Activated CD8-positive, alpha-beta memory T cell treated with anti-CD3 and anti-CD28 coated beads, Interleukin-2, amount 50 U/mL, for 1 hour (primary cell): ENCODE measurements around the gene PTS.
"Not testable (repeated sequence)": the region's sequence is repeated elsewhere in the genome, so short reads cannot be mapped to it uniquely, and the experiment has no call there.

Source experiments
- DNase-seq: peaks from one replicate; pipeline ENCODE4 v3.0.0-alpha.2; 2020; ENCODE audit errors: extremely low read depth

PTS gene

DNA sequence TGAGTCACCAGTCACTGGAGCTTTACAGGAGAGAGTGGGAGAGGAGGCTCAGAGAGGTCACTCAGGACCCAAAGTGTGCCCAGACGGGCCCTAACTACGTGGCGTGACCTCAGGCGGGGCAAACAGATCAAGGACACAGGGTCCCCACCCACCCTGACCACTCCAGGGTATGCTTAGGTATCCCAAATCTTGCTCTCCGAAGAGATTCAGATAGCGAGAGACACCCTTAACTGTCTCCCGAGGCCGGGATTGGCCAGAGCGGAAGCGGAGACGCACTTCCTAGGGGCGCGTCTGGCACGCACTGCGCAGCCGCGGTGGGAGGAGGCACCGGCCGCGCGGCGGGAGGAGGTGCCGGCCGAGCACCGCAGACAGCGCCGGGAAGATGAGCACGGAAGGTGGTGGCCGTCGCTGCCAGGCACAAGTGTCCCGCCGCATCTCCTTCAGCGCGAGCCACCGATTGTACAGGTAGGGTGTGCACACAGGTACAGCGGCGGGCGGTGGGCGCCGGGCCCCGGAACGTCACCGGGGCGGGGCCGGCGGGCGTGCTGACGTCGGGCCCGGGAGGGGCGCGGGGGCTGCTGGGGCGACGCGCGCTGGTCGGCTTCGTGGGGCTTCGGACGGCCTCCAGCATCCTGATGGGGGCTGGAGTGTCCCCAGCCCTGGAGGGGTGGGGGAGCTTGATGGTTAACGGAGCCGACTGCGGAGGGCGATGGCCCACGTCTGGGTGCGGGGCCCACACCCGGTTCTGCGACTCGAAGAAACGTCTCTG is at the start of gene PTS:
Gene PTS, plus strand, starts transcription at position 367 of the 769 bp plus-strand sequence. Its CDS starts 16 bp downstream, at position 383.
- DNase-seq, result peak; percentile 53

DNA sequence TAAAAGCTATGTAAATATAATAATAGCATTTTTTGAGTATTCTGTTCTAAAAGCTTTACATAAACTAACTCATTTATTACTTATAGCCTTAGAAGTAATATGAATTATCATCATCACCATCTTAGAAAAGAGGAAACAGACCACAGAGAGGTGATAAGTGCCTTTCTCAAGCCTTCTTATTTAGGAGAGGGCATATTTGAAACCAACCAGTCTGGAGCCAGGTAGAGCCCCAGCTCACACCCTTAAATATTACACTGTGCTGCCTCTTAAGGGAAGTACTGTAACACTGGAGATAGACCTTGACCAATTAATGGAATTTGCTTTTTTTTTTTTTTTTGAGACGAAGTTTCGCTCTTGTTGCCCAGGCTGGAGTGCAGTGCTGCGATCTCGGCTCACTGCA is 48.6 kb upstream of the PTS start:
- no peak for DNase-seq

DNA sequence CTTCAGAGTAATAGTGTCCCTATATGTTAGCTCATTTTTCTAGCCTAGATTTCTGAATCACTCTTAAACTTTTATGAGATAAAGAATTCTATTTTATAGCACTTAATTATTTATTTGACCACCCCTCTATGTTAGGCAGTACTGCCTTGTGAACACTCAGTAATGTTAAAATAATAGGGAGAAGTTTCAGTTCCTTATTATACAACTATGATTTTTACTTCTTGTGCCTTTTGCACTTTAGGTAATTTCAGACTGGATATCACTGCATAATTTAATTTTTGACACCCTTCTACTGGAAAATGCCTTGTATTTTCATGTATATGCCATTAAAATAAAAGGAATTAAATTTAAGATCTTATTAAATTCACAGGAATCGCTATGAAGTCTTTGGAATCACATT is 47.8 kb upstream of the PTS start:
- DNase-seq, result no peak

DNA sequence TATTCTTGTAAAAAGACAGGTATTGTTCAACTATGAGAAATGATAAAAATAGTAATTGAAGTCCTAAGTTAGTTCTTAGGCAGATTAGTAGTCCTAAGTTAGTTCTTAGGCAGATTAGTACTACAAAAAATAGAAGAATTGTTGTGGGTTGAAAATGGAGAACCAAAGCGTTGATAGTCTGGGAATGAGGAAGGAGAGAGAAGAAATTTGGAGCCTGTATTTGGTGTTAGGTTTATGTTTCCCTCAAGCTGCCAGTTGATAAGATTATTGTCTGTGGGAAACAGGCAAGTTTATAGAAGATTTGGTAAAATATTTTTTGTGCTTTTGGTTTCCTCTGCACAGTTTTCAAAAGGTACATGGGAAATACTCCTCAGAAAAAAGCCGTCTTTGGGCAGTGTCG is 47.3 kb upstream of the PTS start:
- DNase-seq, result no peak

DNA sequence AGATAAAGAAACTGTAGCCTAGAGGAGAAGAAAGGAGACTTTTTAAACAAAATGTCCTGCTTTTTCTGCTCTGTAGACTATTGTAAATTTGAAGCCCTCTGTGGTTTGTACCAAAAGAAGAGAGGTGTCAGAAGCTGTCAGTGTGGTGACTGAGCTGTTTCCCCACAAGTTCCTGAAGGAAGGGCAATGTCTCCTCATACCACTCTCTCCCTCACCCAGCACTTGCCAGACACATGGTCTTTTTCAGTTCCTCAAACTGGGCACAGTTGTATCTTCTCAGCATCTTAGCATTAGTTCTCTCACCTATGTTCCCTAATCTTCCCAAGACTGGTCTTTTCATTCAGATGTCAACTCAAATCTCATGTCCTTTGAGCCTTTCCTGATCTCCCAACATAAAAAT is 46.6 kb upstream of the PTS start:
- DNase-seq, result no peak

DNA sequence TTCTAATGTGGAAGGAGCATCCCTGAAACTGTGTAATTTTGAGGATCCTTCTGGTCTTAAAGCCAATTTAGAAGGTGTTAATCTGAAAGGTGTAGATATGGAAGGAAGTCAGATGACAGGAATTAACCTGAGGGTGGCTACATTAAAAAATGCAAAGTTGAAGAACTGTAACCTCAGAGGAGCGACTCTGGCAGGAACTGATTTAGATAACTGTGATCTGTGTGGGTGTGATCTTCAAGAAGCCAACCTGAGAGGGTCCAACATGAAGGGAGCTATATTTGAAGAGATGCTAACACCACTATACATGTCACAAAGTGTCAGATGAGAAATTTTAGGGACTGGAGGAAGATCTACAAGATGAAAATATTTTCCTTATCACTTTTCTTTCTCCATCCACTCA is 43.4 kb upstream of the PTS start:
- DNase-seq, result no peak

DNA sequence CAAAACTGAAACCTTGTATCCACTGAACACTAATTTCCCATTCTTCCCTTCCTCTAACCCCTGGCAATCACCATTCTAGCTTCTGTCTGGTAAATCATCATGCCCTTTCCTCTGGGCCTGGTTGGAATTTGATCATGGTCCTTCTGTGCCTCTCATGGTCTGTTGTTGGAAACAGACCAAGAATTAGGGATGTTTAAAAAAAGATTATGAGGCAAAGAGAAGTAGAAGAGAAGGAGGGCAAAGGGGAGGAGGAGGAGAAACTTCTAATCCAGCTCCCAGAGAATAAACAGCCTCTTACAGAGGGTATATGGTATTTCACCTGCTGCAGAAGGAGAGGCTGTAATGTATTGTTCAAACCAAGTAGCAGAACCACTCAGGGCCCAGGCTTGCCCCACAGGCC is 40.3 kb upstream of the PTS start:
- no peak for DNase-seq

DNA sequence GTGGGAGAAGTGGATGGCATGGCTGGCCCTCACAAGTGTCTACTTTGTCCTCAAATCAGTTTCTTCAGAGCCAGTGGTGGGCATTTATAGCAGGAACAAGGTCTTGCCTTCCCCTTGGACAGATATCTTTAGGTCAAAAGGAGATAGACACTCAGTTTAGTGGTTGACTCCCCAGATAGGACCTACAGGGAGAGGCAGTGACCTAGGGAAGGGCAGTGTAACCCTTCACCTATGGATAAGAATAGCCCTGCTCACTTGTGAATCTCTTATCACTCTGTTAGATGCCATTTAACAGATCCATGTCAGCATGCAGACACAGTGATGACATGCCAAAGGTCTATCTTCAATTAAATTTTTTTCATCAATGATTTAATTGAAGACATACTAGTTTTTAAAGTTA is 39.9 kb upstream of the PTS start:
- DNase-seq, result no peak

DNA sequence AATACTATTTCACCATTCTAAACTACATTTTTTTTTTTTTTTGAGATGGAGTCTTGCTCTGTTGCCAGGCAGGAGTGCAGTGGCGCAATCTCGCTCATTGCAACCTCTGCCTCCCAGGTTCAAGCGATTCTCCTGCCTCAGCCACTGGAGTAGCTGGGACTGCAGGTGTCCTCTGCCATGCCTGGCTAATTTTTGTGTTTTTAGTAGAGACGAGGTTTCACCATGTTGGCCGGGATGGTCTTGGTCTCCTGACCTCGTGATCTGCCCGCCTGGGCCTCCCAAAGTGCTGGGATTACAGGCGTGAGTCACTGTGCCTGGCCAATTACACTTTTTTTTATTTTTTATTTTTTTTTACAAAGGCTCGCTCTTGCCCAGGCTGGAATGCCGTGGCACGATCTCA is 31.1 kb upstream of the PTS start:
- DNase-seq, result not testable (repeated sequence)

DNA sequence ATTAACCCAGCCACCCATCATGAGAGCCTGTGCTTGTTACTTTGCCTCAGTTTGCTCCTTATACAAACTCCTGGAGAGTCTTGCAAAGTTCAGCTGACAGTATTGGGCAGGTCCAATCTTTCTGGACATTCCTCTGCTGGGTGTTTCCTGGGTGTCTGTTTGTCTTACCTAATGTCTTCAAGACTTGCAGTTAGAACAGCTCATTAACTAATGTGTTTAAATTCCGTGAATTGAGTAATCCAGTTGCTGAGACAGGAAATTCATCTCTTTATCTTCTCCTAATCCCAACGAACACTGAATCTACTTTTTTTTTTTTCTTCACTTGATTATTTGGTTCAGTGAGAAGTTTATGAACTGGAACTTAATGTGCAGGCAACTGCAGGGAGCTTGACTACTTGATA is 30.3 kb upstream of the PTS start:
- DNase-seq, result no peak

DNA sequence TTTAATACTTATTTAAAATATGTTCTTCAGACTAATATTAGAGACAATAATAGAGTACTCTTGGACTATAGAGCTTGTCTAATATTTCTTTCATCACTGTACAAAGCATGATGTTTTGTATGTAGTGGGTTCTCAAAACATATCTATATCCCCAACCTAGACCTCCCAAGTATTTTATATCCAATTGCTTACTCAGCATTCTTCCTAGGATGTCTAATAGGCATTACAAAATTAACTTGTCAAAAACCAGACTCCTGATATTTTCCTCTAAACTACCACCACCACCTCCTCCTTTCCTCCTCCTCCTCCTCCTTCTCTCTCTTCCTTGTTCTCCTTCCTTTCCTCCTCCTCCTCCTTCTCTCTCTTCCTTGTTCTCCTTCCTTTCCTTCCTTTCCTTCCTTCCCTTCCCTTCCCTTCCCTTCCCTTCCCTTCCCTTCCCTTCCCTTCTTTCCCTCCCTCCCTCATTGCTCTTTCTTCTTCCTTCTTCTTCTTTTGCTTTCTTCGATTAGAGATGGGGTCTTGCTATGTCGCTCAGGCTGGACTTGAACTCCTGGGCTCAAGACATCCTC is 29.6 kb upstream of the PTS start:
- DNase-seq, result no peak

DNA sequence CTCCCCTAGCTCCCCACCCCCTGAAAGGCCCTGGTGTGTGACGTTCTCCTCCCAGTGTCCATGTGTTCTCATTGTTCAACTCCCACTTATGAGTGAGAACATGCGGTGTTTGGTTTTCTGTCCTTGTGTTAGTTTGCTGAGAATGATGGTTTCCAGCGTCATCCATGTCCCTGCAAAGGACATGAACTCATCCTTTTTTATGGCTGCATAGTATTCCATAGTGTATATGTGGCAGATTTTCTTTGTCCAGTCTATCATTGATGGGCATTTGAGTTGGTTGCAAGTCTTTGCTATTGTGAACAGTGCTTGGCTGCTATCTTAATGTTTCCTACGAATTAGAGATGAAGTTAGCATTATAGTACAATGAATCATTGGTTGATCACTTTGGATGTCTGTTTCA is 27.1 kb upstream of the PTS start:
- not testable (repeated sequence) for DNase-seq

DNA sequence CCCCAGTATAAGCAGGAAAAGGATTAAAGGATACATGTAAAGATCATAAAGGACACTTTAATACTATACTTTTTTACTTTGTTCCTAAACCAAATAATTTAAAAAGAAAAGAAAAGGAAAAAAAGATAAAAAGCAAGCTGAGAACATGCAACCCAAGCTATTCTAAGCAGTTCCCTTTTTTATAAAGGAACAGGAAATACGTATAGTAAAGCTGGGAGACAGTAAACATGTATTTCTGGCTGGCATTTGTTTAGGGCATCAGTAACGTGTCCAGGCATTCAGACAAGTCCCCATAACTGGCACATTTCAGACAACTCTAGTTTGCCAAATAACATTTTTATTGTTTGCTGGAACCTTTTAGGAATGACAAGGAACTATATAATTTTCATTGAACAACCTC is 26.0 kb upstream of the PTS start:
- DNase-seq, result no peak

DNA sequence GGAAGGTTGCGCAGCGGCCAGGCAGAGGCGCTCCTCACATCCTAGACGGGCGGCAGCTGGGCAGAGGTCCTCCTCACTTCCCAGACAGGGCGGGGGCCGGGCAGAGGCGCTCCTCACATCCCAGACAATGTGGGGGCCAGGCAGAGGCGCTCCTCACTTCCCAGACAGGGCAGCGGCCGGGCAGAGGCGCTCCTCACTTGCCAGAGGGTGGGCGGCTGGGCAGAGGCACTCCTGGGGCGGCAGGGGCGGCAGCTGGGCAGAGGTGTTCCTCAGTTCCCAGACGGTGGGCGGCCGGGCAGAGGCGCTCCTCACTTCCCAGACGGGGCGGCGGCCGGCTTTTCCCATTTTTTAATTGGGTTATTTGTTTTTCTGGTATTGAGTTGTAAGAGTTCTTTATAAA is 20.2 kb upstream of the PTS start:
- DNase-seq, result no peak

DNA sequence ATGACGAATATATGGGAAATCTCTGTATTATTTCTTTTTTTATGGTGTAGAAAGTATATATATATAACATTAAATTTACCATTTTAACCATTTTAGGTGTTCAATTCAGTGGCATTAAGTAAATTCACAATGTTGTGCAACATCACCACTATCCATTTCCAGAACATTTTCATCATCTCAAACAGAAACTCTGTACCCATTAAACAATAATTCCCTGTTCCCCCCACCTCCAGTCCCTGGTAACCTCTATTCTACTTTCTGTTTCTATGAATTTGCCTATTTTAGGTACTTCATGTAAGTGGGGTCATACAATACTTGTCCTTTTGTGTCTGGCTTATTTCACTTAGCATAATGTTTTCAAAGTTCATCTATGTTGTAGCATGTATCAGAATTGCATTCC is 15.3 kb upstream of the PTS start:
- DNase-seq, result no peak

DNA sequence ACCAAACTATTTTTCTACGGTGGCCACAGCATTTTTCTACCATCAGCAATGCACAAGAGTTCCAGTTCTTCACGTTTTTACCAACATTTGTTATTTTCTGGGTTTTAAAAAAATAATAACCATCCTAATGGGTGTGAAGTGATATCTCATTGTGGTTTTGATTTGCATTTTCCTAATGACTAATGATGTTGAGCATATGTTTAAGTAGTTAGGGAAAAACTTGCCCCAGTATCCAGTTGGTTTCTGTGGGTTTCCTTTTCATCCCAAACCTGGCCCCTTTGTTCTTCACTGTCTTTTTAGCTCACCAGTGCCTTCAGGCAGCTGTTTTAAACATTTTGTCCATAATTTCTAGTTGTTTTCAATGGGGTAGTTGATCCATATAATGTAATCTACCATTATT is 14.7 kb upstream of the PTS start:
- DNase-seq, result no peak

DNA sequence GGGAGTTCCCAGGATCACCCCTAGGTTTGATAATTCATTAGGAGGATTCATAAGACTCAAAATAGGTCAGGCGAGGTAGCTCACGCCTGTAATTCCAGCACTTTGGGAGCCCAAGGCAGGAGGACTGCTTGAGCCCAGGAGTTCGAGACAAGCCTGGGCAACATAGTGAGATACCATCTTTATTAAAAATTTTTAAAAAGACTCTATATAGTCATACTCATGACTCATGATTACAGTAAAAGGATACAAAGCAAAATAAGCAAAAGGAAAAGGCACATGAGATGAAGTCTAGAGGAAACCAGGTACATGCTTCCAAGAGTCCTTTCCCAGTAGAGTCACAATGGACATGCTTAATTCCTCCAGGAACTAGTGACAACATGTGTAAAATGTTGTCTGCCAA is 13.9 kb upstream of the PTS start:
- DNase-seq, result no peak

DNA sequence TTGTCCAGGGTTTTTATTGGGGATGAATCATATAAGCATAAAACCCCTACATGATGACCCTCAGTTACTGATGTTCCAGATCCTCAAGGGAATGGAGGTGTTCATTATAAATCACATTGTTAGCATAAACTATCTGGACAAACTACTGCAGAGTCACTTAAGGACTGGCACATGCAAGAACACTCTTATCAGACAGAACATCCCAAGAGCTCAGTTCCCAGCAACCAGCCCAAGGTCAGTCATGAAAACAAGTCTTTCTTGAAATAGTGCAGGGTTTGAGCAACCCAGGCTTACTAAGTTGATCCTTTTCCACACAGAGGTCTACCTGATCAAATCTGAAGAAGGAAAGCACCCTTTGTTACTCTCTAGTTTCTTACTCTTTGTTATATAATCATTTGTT is 13.5 kb upstream of the PTS start:
- no peak for DNase-seq

DNA sequence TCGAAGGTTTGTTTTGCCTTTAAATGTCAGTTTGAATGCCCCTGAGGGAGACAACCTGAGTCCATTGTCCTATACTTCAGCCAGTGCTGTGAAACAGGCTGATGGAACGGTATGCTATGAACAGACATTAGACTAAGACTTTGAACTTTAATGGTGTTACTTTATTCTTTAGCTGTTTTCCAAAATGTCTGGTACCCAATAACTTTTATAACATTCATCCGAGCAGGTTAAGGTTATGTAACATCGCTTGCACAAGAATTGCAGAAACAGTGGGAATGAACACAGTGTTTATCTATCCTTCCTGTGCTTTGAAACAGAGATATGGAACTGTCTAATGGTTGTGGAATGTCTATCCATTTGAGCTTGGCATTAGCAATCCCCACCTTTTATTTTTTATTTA is 12.5 kb upstream of the PTS start:
- no peak for DNase-seq

DNA sequence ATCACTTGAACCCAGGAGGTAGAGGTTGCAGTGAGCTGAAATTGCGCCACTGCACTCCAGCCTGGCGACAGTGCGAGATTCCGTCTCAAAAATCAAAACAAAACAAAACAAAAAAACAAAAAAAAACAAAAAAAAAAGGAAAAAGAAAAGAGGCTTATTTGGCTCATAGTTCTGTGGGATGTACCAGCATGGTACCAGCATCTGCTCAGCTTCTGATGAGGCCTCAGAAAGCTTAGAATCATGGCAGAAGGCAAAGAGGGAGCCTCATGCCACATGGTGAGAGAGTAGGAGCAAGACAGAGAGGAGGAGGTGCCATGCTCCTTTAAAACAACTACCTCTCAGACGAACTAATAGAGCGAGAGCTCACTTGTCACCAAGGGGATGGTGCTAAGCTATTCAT is 10.6 kb upstream of the PTS start:
- DNase-seq, result no peak

DNA sequence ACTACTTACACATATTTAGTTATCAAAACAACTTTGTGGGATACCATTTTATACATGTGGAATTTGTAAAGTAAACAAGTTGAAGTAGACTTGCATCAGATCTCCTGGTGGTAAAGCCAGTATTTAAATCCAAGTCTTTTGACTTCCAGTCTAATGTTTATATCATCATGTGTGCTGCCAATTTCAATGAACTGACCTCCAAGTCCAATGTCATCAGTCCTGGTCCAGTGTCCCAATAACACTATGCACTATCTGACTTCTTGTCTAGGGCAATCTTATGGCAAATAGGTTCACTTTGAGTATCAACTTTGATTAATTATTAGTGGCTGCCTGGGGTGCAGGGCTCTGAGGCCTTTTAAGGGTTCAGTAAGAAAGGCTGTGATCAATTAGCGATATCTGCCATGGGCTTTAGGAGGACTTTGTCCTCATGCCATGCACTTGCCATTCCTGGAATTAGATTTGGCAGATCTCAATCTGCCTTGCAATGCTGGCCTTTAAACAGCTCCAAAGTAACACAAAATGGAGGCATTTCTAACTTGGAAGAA is 9.6 kb upstream of the PTS start:
- no peak for DNase-seq

DNA sequence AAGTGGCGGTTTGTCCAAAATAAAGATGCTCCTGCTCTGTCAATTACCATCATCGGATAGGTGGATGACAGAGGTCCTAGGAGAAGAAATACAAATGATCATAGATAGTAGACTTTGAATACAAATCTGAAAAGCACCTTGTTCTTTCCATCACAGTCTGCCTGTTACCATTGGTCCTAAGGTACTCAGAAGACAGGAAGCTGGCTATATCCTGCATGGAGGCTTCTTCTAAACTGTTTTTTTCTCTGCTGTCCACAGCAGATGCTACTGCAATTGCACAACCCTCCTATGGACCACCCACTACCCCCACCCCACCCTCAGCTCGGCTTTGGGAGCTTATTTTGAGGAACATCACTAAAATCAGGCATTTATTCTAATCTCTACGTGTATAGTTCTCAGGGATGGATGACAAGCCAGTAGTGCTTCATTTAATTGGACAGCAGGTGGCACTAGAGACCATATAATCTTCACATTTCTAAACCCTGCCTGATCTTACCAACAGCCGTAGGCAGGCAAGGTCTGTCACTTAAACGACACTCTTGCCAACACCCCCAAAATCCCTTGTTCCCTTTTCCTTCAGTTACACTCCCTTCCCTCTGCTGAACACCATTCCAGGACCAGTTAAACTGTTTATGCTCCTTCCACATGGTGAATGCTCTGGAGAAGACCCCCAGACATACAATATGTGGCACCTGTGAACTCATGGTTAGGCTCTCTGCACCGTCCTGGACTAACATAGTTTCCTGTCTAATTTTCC is 6.6 kb upstream of the PTS start:
- DNase-seq, result peak; percentile 18

DNA sequence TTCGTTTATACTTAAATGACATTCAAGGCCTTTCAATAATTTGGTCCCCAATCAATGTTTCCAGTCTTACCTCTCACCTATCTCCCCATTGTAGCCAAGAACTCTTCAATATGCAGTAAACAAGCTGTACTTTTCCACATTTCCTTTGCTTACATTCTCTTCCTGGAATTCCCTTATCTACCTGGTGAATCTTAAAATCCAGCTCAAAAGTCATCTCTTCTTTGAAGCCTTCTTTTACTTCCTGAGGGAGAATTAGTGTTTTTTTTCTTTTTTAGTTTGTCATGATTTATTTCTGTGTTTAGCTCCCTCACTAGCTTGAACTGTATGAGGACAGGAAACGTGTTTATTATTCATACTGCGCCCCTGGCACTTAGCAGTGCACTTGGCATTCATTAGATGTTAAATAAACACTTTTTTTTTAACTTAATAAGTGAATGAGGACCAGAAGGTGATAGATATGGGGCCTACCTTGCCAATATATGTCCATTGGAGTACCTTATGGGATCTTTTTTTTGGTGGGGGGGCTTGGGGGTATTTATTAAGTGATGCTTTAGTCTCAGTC is 4.9 kb upstream of the PTS start:
- no peak for DNase-seq
